VCaP (cell line): ENCODE results near the gene MRPS12.

Source experiments
- H3K27ac ChIP-seq: fragments of 450-650 bp; 2 replicates; pipeline ENCODE4 v1.5.1; 2017
- CTCF ChIP-seq: fragments of 450-650 bp; conservative IDR thresholded peaks from 2 replicates; pipeline ENCODE4 v1.5.1; 2017; ENCODE audit warnings: mild to moderate bottlenecking, moderate library complexity

The MRPS12 gene

GRCh38 chr19:38904581-38905539 lies 25.9 kb upstream of the MRPS12 start:
- H3K27ac ChIP-seq: no peak overlapping the region

GRCh38 chr19:38905620-38906019 lies 25.1 kb upstream of the MRPS12 start:
- no peak overlapping the region for H3K27ac ChIP-seq
- TF ChIP-seq CTCF: no peak

More at GRCh38 chr19:38904581-38905539, 25.9 kb upstream of the MRPS12 start:
- no peak for TF ChIP-seq CTCF

- no peak overlapping the region for H3K27ac ChIP-seq
- no peak for TF ChIP-seq CTCF
Observed at GRCh38 chr19:38907227-38907626, 23.5 kb upstream of the MRPS12 start.

- no peak for TF ChIP-seq CTCF
- no peak overlapping the region for H3K27ac ChIP-seq
Observed at GRCh38 chr19:38907670-38908069, 23.1 kb upstream of the MRPS12 start.

GRCh38 chr19:38908911-38909310 lies 21.8 kb upstream of the MRPS12 start:
- no peak for TF ChIP-seq CTCF
- no peak overlapping the region for H3K27ac ChIP-seq

GRCh38 chr19:38910488-38910887 lies 20.3 kb upstream of the MRPS12 start:
- no peak for TF ChIP-seq CTCF
- H3K27ac ChIP-seq: no peak overlapping the region

- TF ChIP-seq CTCF: no peak
- H3K27ac ChIP-seq: no peak overlapping the region
Observed at GRCh38 chr19:38911388-38912001, 19.2 kb upstream of the MRPS12 start.
